GM13977 (cell line): ENCODE data around the gene ANAPC1.
A peak's percentile ranks its signal among the peaks of the same experiment; 100 is the strongest.
"Not testable (repeated sequence)": the region's sequence is repeated elsewhere in the genome, so short reads cannot be mapped to it uniquely, and the experiment has no call there.

Experiments
- DNase-seq: peaks from one replicate; pipeline ENCODE4 v3.0.0; 2012; ENCODE audit warnings: low spot score
- CTCF ChIP-seq: IDR thresholded peaks from 2 replicates; pipeline ENCODE4 v1.5.1; 2012; ENCODE audit warnings: mild to moderate bottlenecking, control low read depth; ENCODE audit not compliant: insufficient read depth; ENCODE audit errors: extremely low read depth, missing control alignments
- in situ Hi-C: fragments of 300-500 bp; cut with MboI; formaldehyde crosslinking; loops from one replicate; pipeline ENCODE4 v1.12.0; 2022; ENCODE audit warnings: low sequenced_read_pairs, low pct_unique_long_range_greater_than_20kb, mixed read lengths, inconsistent platforms; ENCODE audit not compliant: unreplicated experiment

Gene ANAPC1

GRCh38 chr2:111752533-111752932 lies 131.5 kb downstream of the ANAPC1 start:
- DNase-seq, in situ Hi-C loops: not testable (repeated sequence)

GRCh38 chr2:111750641-111751040 lies 133.4 kb downstream of the ANAPC1 start:
- in situ Hi-C loops, DNase-seq: not testable (repeated sequence)

- DNase-seq, in situ Hi-C loops: not testable (repeated sequence)
These were observed 135.6 kb downstream of the ANAPC1 start for GRCh38 chr2:111748429-111748828.

GRCh38 chr2:111747410-111748115 lies 136.4 kb downstream of the ANAPC1 start:
- DNase-seq, in situ Hi-C loops: not testable (repeated sequence)
- TF ChIP-seq CTCF = peak; percentile 56

- DNase-seq, in situ Hi-C loops: not testable (repeated sequence)
These were observed 139.2 kb downstream of the ANAPC1 start for GRCh38 chr2:111744751-111745150.

- in situ Hi-C loops, DNase-seq: not testable (repeated sequence)
These were observed 142.5 kb downstream of the ANAPC1 start for GRCh38 chr2:111741517-111741916.

GRCh38 chr2:111735838-111736721 lies 147.9 kb downstream of the ANAPC1 start:
- DNase-seq, in situ Hi-C loops: not testable (repeated sequence)

GRCh38 chr2:111735420-111735819 lies 148.6 kb downstream of the ANAPC1 start:
- DNase-seq, in situ Hi-C loops: not testable (repeated sequence)

- DNase-seq, in situ Hi-C loops: not testable (repeated sequence)
These were observed 154.1 kb downstream of the ANAPC1 start for GRCh38 chr2:111729812-111730458.

GRCh38 chr2:111727611-111728110 lies 156.3 kb downstream of the ANAPC1 start:
- DNase-seq, in situ Hi-C loops: not testable (repeated sequence)

- DNase-seq, in situ Hi-C loops: not testable (repeated sequence)
- TF ChIP-seq CTCF = peak; percentile 40
These were observed 158.3 kb downstream of the ANAPC1 start for GRCh38 chr2:111725742-111726141.

GRCh38 chr2:111719610-111720009 lies 164.4 kb downstream of the ANAPC1 start:
- in situ Hi-C loops = loop anchor here (25.0 kb wide), 2 partner anchors 607 to 907 kb away; partner anchors contain the start of gene BCL2L11
- DNase-seq = not testable (repeated sequence)
